NCI-H146 (cell line): ENCODE measurements around the gene OR2A7.
"Not testable (repeated sequence)": the region's sequence is repeated elsewhere in the genome, so short reads cannot be mapped to it uniquely, and the experiment has no call there.

Experiments
- DNase-seq: peaks from one replicate; lab custom pipeline; 2025; lab: John Stamatoyannopoulos, UW

OR2A7 gene

DNA sequence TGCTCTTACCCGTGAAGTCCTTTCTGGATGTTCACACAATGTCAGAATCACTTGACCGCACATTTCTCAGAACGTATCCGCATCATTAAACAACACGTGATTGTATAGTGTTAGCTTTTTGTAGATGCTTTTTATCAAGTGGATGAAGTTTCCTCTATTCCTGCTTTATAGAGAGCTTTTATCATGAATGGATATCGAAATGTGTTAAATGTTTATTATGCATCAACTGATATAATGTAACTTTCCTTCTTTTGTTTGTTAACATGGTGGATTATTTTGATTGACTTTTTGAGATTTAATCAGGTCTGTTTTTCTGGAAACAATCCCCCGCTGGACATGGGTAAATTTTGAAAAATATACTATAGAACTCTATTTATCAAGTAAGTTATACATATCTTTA is at the start of gene OR2A7:
OR2A7 (minus strand) TSS at position 101 of the 400 bp plus-strand sequence. CDS start 5,164 bp downstream, outside the sequence.
- DNase-seq = not testable (repeated sequence)

- not testable (repeated sequence) for DNase-seq
These were observed 47.4 kb upstream of the OR2A7 start, which contains the start of gene OR2A1 for GRCh38 chr7:144311872-144312469. TSS of gene OR2A1 (plus strand) at chr7:144312419. CDS start at chr7:144318125, 5,706 bp downstream.

- DNase-seq = not testable (repeated sequence)
These were observed 46.6 kb upstream of the OR2A7 start for GRCh38 chr7:144311218-144311617.

DNA sequence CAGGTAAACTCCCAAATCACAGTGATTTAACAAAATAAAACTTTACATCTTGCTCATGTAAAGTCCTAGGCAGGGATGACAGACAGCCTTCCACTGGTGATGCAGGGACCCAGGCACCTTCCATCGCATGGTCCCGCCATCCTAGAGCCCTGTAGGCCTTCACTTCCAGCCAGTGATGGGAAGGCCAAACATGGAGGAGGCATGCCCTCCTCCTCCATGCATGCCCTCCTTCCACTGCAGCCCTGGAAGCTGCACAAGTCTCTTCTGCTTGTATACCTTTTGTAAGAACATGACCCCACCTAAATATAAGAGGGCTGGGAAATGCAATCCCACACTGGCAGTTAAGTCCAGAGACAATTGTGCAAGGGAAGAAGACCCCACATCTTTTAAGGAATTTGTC is 45.1 kb upstream of the OR2A7 start:
- not testable (repeated sequence) for DNase-seq

- DNase-seq = not testable (repeated sequence)
These were observed 40.6 kb upstream of the OR2A7 start for GRCh38 chr7:144305156-144305555.

GRCh38 chr7:144303607-144304006 is 39.0 kb upstream of the OR2A7 start:
- not testable (repeated sequence) for DNase-seq

GRCh38 chr7:144302578-144303303 is 38.1 kb upstream of the OR2A7 start:
- not testable (repeated sequence) for DNase-seq

DNA sequence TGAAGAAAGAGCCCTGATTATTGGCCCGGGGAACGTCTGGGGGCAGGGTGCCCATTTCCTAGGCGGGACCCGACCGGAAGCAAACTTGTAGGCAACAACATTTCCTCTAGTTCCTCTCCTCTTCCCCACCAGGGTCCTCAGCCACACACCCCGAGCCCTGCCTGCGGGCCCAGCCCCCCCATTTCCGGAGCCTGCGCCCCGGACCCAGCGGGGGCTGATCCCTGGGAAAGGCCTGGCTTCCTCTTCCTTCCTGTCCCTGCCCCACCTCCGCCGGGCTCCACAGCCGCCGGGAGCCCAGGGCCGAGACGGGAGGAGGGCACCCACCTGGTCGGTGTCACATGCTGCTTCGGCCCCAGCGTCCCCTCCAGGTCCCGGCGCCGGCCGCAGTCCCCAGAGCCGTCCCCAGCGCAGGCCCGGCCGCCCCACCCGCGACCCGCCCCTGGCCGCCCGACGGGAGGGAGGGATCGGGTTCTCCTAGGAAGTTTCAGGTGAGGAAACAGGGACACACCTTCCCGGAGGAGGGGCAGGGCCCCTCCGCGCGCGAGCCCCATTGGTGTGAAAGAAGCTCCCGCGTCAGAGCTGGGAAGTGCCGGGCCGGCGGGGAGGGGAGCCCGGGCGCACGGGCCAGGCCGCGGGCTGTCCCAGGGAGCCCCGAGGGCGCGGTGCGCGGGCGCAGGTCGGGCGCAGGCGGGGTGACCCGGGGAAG is 29.4 kb upstream of the OR2A7 start:
- not testable (repeated sequence) for DNase-seq

DNA sequence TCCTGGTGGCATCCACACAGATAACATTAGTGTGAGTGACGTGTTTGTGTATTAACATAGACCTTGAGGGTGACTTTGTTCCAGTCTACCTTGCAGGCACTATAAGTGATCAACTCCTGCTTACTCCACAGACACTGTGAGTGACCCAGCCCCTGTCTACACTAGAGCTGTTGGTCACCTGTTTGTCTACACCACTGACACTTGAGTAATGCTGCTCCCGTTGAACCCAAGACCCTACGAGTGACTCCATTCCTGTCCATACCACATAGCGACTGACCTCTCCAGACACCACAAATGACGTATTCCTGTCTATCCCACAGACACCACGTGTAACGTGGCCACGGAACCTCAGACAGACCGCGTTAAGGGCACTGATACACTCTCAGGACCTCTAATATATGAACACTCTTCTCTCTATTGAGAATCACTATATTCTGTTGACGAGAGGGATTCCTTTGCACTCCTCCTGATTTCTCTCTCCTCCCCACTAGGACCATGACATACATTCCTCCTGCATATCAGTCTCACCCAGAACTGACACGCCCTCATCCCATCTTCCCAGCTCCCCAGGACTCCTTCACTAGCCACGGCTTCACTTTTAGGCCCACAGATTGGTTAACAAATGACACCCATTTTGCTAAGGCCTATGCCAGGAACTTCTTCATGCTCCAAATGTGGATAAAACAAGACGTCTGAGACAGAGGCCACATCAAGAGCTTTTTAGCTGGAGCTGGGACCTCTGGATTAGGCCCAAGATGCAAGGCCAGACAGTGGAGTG is 28.0 kb upstream of the OR2A7 start:
- DNase-seq = not testable (repeated sequence)

- not testable (repeated sequence) for DNase-seq
These were observed 27.0 kb upstream of the OR2A7 start for GRCh38 chr7:144291607-144292006.

DNA sequence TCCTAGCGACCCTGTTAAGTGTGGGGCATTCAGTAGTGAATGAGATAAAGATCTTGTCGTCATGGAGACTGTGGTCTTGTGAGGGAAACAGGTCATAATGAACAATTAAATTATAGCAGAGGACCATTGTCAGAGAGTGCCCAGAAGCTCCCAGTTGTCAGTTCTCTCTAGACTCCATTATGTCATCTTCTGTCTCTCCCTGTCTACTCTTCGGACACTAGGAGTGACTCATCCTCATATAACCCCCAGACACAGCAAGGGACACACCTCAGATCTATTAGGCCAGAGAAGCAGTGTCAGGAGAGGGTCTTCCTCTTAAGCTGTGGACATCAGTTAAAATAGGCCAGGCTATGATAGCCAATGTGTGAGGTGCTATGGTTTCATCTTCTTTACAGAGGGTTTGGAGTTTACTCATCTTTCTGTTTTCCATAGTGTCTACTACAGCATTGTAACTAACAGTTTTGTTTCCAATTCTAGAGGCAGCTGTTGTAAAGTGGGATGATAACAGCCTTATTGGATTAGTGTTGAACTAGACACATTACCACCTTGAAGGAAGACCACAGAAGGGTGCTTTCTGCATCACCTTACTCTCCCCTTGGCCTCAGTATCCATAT is 22.7 kb upstream of the OR2A7 start:
- DNase-seq = not testable (repeated sequence)

DNA sequence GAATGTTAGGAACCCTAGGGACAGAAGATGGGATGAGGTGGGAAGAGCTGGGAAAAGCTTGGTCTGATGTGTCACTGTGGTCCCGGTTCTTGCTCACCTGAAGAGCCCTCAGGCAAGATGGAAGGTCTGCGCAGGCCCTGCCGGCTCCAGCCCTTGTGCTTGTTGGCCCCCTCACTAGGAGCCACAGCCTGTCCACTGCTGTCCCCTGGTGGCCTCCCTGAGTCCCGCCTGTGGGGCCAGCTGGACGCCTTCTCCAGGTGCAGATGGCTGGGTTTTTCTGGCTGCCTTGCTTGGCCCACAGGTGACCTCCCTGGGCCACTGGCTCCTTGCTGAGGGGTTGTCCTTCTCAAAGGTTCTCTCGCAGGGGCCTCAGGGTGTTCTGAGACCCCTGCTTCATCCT is 19.1 kb upstream of the OR2A7 start:
- DNase-seq = not testable (repeated sequence)

DNA sequence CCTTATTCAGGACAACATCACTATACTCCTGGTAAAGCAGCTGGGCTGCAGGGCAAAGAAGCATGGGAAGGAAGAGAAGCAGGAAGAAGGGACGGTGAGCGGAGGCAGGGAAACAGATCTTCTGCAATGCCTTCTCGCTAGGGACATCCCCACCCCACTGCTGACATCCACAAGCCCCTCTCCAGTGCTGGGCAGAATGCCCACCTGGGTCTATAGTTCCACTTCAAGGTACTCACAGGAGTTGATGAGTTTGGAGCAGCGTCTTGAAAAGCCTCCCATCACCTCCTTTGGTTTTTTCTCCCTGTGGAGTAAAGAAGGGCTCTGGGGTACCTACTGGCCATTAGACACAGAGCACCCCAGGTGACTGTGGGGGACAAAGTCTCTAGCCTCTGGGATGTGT is 17.9 kb upstream of the OR2A7 start:
- not testable (repeated sequence) for DNase-seq

- DNase-seq = not testable (repeated sequence)
These were observed 17.4 kb upstream of the OR2A7 start for GRCh38 chr7:144281981-144282380.

GRCh38 chr7:144280010-144280409 is 15.4 kb upstream of the OR2A7 start:
- DNase-seq = not testable (repeated sequence)

DNA sequence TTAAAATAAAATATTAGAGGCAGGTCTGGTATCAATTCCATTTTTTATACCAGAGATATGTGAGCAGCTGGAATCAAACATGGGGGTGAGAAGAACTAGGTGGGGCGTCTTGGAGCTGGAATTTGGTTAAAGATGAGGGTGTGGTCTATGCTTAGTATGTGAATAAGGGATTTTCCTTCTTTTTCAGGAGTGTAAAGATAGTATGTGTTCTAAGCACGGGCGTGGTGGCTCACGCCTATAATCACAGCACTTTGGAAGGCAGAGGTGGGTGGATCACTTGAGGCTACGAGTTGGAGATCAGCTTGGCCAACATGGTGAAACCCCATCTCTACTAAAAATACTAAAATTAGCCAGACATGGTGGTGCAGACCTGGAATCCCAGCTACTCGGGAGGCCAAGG is 10.7 kb upstream of the OR2A7 start:
- DNase-seq = not testable (repeated sequence)

- not testable (repeated sequence) for DNase-seq
These were observed 4.6 kb upstream of the OR2A7 start, which contains the start of gene CTAGE8 for GRCh38 chr7:144269188-144269587. TSS of gene CTAGE8 (minus strand) at chr7:144269288. CDS start at chr7:144269250, 38 bp downstream.

GRCh38 chr7:144262128-144262527 is 2.5 kb downstream of the OR2A7 start:
- DNase-seq = not testable (repeated sequence)

GRCh38 chr7:144259067-144259466 is 5.5 kb downstream of the OR2A7 start:
- DNase-seq = not testable (repeated sequence)

DNA sequence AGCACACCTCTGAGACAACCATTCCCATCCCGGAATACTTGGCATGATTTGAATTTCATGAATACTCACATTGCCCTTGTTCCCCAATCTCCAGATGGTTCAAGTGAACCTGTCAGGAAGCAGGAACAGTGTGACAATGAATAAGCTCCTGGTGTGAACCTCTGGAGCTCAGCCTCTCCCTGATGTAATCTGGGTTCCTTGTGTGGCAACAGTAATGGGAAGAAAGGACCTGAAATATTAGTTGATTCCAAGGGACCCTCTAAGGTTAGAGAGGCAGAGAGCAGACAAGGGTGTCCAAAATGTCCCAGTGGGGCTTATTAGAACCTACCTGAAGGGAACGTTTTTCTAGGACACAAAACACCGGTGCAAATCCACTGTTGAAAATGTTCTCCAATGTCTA is 8.5 kb downstream of the OR2A7 start:
- DNase-seq = no peak

GRCh38 chr7:144255471-144255897 is 9.1 kb downstream of the OR2A7 start:
- DNase-seq = no peak
